Measurements from ENCODE around the gene DPH5. TPM values are rescaled to one million over a fixed set of nuclear protein-coding genes. Genes with fewer than 3 reads are reported as not detected.

DPH5 gene
- total RNA-seq, 2 donors from 2014 or later, result 20.1 to 32.4 TPM

DNA sequence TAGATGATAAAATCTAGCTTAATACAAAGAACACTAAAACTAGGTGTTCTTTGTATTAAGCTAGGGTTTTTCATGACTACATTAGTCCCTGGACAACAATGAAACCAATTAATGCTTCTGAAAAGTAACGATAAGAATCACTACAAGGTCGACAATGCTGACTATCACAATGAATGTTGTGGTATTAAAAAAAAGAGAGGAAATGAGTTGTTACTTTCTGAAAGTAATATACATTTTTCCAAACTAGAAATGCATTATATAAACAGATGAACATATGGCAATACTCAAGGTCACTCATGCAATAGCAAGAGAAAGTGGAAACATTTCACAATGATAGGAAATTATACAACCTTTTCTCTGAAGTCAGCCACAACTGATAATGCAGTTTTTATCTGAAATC lies 19.0 kb downstream of the DPH5 start:
- no peaks in the 10 kb centered on the region for H3K27me3 ChIP-seq
- TF ChIP-seq, protein P1, sequence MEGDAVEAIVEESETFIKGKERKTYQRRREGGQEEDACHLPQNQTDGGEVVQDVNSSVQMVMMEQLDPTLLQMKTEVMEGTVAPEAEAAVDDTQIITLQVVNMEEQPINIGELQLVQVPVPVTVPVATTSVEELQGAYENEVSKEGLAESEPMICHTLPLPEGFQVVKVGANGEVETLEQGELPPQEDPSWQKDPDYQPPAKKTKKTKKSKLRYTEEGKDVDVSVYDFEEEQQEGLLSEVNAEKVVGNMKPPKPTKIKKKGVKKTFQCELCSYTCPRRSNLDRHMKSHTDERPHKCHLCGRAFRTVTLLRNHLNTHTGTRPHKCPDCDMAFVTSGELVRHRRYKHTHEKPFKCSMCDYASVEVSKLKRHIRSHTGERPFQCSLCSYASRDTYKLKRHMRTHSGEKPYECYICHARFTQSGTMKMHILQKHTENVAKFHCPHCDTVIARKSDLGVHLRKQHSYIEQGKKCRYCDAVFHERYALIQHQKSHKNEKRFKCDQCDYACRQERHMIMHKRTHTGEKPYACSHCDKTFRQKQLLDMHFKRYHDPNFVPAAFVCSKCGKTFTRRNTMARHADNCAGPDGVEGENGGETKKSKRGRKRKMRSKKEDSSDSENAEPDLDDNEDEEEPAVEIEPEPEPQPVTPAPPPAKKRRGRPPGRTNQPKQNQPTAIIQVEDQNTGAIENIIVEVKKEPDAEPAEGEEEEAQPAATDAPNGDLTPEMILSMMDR (IDR thresholded peaks at IDR 0.05), result no peak

DNA sequence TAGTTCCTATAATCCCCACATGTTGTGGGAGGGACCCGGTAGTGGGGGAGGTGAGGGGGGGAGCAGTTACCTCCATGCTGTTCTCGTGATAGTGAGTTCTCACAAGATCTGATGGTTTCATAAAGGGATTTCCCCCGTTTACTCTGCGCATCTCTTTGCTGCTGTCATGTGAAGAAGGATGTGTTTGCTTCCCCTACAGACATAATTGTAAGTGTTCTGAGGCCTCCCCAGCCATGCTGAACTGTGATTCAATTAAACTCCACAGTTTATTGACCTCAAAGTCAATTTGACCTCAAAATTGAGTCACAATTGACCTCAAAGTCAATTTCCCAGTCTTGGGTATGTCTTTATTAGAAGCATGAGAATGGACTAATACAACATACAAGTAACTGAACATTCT lies 19.7 kb downstream of the DPH5 start:
- H3K36me3 ChIP-seq, result no peaks in the 10 kb centered on the region
- no peak for DNase-seq
- TF ChIP-seq, protein P1 (IDR thresholded peaks at IDR 0.05), result no peak
- H3K4me3 ChIP-seq, result no peak overlapping the region
- H3K27me3 ChIP-seq, result no peaks in the 10 kb centered on the region
- no peaks in the 10 kb centered on the region for H3K9me3 ChIP-seq
- intact Hi-C loops (cut with DNase I), result no loop called here
- no peak overlapping the region for H3K27ac ChIP-seq
- no peaks in the 10 kb centered on the region for H3K4me1 ChIP-seq
- no peak overlapping the region for H3K9ac ChIP-seq (ENCODE audit: low read depth in 2 of 2, low read length in 2 of 2)

More for the DNA sequence above, 19.0 kb downstream of the DPH5 start:
- no peak for DNase-seq
- no peak overlapping the region for H3K27ac ChIP-seq
- no peak overlapping the region for H3K4me3 ChIP-seq
- no peaks in the 10 kb centered on the region for H3K4me1 ChIP-seq
- H3K9me3 ChIP-seq, result no peaks in the 10 kb centered on the region
- H3K36me3 ChIP-seq, result no peaks in the 10 kb centered on the region
- intact Hi-C loops (cut with DNase I), result no loop called here
- no peak overlapping the region for H3K9ac ChIP-seq (ENCODE audit: low read depth in 2 of 2, low read length in 2 of 2)

DNA sequence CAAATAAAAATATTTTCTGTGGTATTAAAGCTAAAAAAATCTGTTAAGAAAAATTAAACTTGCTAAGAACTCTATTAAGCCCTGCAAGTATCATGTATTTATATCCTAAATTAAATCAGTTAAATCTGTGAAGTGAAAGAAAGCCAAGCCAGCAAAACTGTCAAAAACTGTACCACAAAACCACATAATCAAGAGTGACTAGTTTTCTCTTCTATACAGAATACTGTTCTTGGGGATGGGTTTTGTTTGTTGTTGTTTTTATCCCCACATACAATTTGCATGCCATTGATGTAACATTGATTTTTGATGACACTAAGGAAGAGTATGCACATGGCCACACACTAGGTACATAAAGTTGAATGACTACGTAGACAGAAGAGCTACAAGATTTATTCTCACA lies 20.4 kb downstream of the DPH5 start:
- no peak for DNase-seq
- intact Hi-C loops (cut with DNase I), result no loop called here
- Histone ChIP-seq H3K4me3 (no peak overlapping the region), H3K36me3 (no peaks in the 10 kb centered on the region), H3K27me3 (no peaks in the 10 kb centered on the region), H3K27ac (no peak overlapping the region), H3K9ac (ENCODE audit: low read depth in 2 of 2, low read length in 2 of 2) (no peak overlapping the region), H3K9me3 (no peaks in the 10 kb centered on the region), H3K4me1 (no peaks in the 10 kb centered on the region)
- TF ChIP-seq, protein P1 (IDR thresholded peaks at IDR 0.05), result no peak

DNA sequence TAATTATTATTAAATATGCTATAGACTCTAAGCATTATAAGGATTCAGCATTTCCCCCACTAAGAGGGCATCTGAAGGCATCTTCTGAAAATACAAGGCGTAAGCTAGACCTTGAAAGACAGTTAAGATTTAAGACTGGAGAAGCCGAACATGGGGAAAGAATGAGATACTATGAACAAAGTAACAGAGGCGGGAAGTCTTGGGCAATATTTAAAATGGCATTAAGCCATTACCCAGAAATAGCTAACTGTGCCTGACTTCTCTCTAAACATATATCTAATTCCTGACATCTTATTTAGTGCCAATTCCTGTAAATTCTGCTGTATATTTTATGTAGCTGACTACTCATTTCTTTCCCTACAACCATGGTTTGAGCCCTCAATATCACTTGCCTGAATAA lies 20.9 kb downstream of the DPH5 start:
- H3K27me3 ChIP-seq, result no peaks in the 10 kb centered on the region
- H3K4me1 ChIP-seq, result no peaks in the 10 kb centered on the region
- H3K4me3 ChIP-seq, result no peak overlapping the region
- DNase-seq, result no peak
- no peak overlapping the region for H3K27ac ChIP-seq
- TF ChIP-seq, protein P1 (IDR thresholded peaks at IDR 0.05), result no peak
- no peaks in the 10 kb centered on the region for H3K9me3 ChIP-seq
- H3K9ac ChIP-seq (ENCODE audit: low read depth in 2 of 2, low read length in 2 of 2), result no peak overlapping the region
- no peaks in the 10 kb centered on the region for H3K36me3 ChIP-seq
- intact Hi-C loops (cut with DNase I), result no loop called here

DNA sequence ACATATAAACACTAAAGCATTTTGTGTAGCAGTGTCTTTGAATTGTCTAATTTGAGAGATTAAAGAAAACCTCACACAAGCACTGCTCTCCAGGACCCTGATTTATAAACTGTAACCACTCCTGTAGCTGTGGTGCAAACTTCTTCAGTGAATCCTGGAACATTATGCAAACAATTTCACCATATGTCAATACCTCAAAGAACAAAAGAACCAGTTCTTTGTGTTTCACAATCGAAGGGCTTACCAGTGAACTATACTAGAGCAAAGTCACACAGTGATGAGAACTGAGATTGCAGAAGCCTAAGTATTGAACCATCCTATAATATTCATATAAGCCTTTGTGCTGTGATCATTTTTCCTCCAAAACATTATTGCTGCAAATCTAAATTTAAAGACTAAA lies 21.5 kb downstream of the DPH5 start:
- Histone ChIP-seq H3K27me3 (no peaks in the 10 kb centered on the region), H3K4me3 (no peak overlapping the region), H3K9me3 (no peaks in the 10 kb centered on the region), H3K27ac (no peak overlapping the region), H3K4me1 (no peaks in the 10 kb centered on the region), H3K36me3 (no peaks in the 10 kb centered on the region), H3K9ac (ENCODE audit: low read depth in 2 of 2, low read length in 2 of 2) (no peak overlapping the region)
- intact Hi-C loops (cut with DNase I), result no loop called here
- TF ChIP-seq, protein P1 (IDR thresholded peaks at IDR 0.05), result no peak
- no peak for DNase-seq

All from colonic mucosa (tissue), 4 donors.